Fibroblast of skin of scalp (primary cell): ENCODE measurements around the gene MAFG.
A peak's percentile ranks its signal among the peaks of the same experiment; 100 is the strongest.
"Not testable (repeated sequence)": the region's sequence is repeated elsewhere in the genome, so short reads cannot be mapped to it uniquely, and the experiment has no call there.

ENCODE experiments used
- DNase-seq: peaks from one replicate; pipeline ENCODE4 v3.0.0-alpha.2; 2013

Gene MAFG

GRCh38 chr17:81922566-81923301, 4.8 kb downstream of the MAFG start:
- no peak for DNase-seq

GRCh38 chr17:81921996-81922565, 5.5 kb downstream of the MAFG start:
- DNase-seq: no peak

GRCh38 chr17:81921537-81921862, 6.0 kb downstream of the MAFG start:
- no peak for DNase-seq

GRCh38 chr17:81920612-81921536, 6.7 kb downstream of the MAFG start:
- no peak for DNase-seq

DNA sequence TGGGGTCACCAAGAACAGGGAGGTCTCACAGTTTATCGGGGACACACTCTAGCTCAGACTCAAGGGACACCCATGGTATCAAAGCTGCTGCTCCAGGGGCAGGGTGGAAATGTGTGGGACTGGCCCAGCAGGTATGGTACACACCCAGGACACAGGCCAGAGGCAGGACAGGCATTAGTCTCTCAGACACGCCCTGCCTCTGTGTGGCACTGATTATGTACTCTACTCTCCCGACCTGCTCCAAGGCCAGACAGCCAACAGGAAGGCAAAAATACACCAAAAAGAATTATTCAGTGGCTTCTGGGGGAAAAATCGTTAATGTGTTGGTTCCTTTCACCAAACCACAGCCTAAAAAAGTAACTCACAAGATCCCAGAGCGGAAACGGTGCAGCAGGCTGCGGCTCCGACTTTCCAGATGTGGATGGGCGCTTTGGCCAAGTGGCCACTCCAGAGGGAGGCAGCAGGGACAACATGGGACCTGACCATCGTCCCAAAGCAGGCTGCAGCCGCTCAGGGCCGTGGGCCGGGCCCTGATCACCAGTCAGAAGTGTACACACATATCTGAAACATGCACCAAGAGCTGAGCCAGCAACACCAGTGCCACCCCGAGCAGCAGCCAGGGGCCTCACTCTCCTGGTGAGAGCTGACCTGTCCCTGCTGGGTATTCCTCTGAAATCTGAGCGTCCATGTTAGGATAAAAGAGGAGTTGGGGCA, 8.5 kb downstream of the MAFG start:
- no peak for DNase-seq

- DNase-seq: not testable (repeated sequence)
These were observed 9.2 kb downstream of the MAFG start for GRCh38 chr17:81918333-81918669.

- peak; percentile 74 for DNase-seq
These were observed 9.8 kb downstream of the MAFG start, which contains the start of gene SIRT7 for GRCh38 chr17:81917565-81918332. TSS of gene SIRT7 (minus strand) at chr17:81918176. CDS start at chr17:81918131, 45 bp downstream.

- DNase-seq: peak; percentile 46
These were observed 11.1 kb downstream of the MAFG start for GRCh38 chr17:81916234-81917001.

- DNase-seq: no peak
These were observed 12.2 kb downstream of the MAFG start for GRCh38 chr17:81915331-81915730.

DNA sequence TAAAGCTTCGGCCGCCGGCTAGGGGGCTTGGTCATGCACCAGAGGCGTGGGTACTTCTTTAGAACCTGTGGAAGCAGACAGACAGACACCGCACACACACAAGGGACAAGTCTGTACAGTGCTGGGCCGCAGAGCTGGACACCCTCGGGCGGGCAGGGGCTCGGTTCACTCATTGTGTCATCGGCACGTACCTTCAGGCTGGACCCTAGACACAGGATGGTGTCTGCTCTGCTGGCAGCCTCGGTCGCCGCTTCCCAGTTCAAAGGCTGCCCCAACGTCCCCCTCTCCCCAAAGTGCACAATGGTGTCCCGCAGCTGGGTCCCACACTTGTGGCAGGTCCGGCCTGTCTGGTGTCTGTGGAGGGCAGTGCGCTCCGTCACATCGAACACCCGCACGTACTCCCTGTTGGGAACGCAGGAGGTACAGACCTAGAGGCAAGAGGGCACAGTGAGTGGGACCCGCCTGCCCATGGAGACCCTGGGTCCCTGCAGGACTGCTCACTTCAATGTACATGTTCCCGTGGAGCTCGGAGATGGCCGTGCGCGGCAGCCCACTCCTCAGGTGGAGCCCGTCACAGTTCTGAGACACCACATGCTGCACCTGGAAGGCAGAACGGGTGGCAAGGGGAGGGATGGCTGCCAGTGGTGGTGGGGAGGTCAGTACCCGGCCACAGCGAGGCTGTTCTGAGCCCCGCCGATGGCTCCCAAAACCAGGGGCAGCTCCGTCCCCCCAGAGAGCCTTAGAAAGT, 13.3 kb downstream of the MAFG start:
- no peak for DNase-seq

- no peak for DNase-seq
These were observed 14.0 kb downstream of the MAFG start for GRCh38 chr17:81913394-81914102.

GRCh38 chr17:81912441-81913309, 14.9 kb downstream of the MAFG start:
- no peak for DNase-seq

- no peak for DNase-seq
These were observed 15.6 kb downstream of the MAFG start for GRCh38 chr17:81911969-81912368.

DNA sequence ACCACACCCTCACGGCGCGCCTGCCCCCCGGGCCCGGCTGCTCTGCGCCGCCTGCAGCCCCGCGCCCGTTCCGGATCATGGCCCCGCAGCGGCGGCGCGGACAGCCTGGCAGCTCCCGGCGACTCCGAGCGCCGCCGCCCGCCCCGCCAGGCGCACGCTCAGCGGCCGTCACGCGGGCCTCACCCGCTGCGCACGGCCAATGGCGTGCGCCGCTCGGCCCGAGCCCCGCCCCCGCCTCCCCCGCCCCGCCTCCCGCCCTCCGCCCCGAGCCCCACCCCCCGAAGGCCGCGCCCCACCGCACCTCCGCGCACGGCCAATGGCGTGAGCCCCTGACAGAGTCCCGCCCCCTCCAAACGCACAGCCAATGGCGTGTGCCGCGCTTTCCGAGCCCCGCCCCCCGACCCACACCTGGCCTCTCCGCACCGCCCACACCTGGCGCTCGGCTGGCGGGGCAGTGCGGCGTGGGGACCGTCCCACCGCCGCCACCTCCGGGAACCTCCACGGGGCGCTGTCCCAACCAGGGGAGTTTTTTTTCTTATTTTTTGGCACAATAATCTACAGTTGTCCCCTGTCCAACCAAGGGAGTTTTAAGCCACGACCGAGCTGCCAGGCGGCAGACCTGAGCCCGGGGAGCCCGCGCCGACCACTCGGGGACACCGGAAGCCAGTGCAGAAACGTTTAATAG, 16.1 kb downstream of the MAFG start, which contains the start of gene PCYT2:
Gene PCYT2, minus strand, starts transcription at position 123 of the 685 bp plus-strand sequence. Its CDS starts 44 bp downstream, at position 79.
- DNase-seq: peak; percentile 88

DNA sequence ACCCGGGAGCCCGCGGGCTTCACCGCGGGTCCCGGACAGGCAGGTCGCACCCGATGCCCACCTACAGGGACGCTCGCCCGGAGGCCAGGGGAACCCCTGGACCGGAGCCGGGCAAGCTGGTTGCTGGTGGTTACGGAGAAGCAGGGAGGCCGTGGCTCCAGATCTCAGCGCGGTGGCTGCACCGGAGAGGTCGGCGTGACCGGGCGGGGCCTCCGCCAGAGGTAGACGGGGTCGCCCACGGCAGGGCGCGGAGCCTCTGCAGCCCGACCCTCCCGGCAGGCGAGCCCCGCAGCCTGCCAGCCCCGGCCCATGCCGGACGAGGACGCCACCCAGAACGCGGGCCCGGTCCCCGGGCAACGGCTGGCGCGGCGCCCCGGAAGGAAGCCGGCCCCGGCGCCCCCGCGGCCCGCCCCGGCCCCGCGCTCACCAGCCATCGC, 16.7 kb downstream of the MAFG start:
- DNase-seq: no peak

DNA sequence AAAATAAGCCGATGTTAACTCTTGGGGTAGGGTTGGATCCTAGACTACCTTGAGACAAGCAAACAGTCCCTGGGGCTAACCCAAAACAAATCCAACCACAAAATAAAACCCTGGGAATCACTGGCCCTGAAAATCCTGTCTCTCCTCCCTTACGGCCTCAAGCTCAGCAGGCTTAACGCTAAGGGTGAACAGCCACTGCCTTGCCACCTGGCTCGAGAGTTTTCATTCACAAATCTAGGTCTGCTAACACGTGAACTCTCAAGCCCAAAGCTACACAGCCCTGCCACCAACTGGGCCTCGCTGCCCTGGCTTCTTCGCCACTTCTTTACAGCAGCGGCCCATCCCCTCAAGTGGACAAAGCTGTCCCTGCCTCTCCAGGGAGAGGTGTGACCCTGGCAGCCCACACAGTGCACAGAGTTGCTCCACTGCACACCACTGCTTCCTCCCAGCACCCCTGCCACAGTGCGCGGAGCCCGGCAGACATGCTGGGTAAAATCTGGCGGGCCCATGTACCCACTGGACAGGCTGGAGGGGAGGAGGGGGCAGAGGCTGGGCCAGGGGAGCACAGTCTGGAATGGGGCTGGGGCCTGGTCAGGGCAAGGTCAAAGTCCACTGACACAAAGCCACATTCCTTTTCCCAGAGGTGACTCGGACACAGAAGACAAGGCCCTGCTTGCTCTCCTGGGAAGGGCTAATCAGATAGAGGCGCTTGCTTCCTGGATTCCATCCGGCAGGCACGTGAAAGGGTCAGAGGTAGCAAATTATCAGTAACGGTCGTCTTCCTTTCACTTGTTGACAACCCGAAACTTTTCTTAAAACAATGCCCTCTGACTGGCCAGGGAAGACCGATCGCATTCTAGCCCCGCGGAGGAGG, 17.3 kb downstream of the MAFG start:
- DNase-seq: no peak

DNA sequence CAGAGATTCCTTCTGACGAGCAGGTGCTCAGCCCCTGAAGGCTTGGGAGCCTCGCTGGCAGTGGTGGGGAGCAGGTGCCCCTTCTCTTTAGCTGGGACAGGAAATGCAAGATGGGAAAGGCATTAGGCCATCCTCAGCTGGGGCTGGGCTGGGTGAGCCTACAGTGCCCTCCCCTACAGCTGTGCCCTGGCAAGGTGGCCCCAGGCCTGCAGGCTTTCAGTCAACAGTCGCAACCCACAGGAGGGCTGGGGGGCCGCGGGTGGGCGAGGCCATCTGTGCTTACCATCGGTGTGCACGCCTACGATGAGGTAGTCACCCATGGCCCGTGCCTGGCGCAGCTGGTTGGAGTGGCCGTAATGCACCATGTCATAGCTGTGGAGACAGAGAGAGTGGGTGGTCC, 18.3 kb downstream of the MAFG start:
- DNase-seq: no peak
